ENCODE measurements around the gene TNIK. TPM values are rescaled to one million over a fixed set of nuclear protein-coding genes. Genes with fewer than 3 reads are reported as not detected.

The TNIK gene
- total RNA-seq, 1 experiment from 2014 or later = not detected

GRCh38 chr3:171058873-171059603 lies 401.2 kb downstream of the TNIK start:
- no peak overlapping the region for H3K27ac ChIP-seq (ENCODE audit: low read length)
- H3K9me2 ChIP-seq (replicated peaks; ENCODE audit: insufficient read depth, low read length) = no peaks in the 10 kb centered on the region
- H3K4me1 ChIP-seq (ENCODE audit: low read length) = no peaks in the 10 kb centered on the region
- no peak overlapping the region for H3K9ac ChIP-seq (ENCODE audit: low read length)
- no peaks in the 10 kb centered on the region for H3K9me3 ChIP-seq (ENCODE audit: low read length)
- no peak overlapping the region for H2AFZ ChIP-seq (ENCODE audit: low read length)
- H4K20me1 ChIP-seq (ENCODE audit: insufficient read depth, low read depth, low read length) = no peaks in the 10 kb centered on the region
- DNase-seq = no peak
- H3K4me2 ChIP-seq (ENCODE audit: low read depth, low read length, poor library complexity, severe bottlenecking) = no peak overlapping the region
- no peak overlapping the region for H3K4me3 ChIP-seq (ENCODE audit: low read length)
- H3K27me3 ChIP-seq (ENCODE audit: low read length) = no peaks in the 10 kb centered on the region; the same call in 1 of the 2 replicates
- no peaks in the 10 kb centered on the region for H3K79me2 ChIP-seq (ENCODE audit: low read length)
- no peaks in the 10 kb centered on the region for H3K36me3 ChIP-seq (ENCODE audit: insufficient read depth, low read length)

- Histone ChIP-seq H3K4me1 (ENCODE audit: low read length) (no peaks in the 10 kb centered on the region), H4K20me1 (ENCODE audit: insufficient read depth, low read depth, low read length) (no peaks in the 10 kb centered on the region), H3K9ac (ENCODE audit: low read length) (no peak overlapping the region), H3K9me2 (replicated peaks; ENCODE audit: insufficient read depth, low read length) (no peaks in the 10 kb centered on the region), H2AFZ (ENCODE audit: low read length) (no peak overlapping the region), H3K4me3 (ENCODE audit: low read length) (no peak overlapping the region), H3K27me3 (ENCODE audit: low read length) (no peaks in the 10 kb centered on the region; the same call in 1 of the 2 replicates), H3K4me2 (ENCODE audit: low read depth, low read length, poor library complexity, severe bottlenecking) (no peak overlapping the region), H3K27ac (ENCODE audit: low read length) (no peak overlapping the region), H3K79me2 (ENCODE audit: low read length) (no peaks in the 10 kb centered on the region), H3K9me3 (ENCODE audit: low read length) (no peaks in the 10 kb centered on the region), H3K36me3 (ENCODE audit: insufficient read depth, low read length) (no peaks in the 10 kb centered on the region)
- no peak for DNase-seq
Observed at GRCh38 chr3:171058058-171058457, 402.1 kb downstream of the TNIK start.

- Histone ChIP-seq H3K27ac (ENCODE audit: low read length) (no peak overlapping the region), H3K4me1 (ENCODE audit: low read length) (no peaks in the 10 kb centered on the region), H3K36me3 (ENCODE audit: insufficient read depth, low read length) (no peaks in the 10 kb centered on the region), H3K9me2 (replicated peaks; ENCODE audit: insufficient read depth, low read length) (no peaks in the 10 kb centered on the region), H3K9ac (ENCODE audit: low read length) (no peak overlapping the region), H3K79me2 (ENCODE audit: low read length) (no peaks in the 10 kb centered on the region), H3K4me3 (ENCODE audit: low read length) (no peak overlapping the region), H3K27me3 (ENCODE audit: low read length) (no peaks in the 10 kb centered on the region; the same call in 1 of the 2 replicates), H4K20me1 (ENCODE audit: insufficient read depth, low read depth, low read length) (no peaks in the 10 kb centered on the region), H3K9me3 (ENCODE audit: low read length) (no peaks in the 10 kb centered on the region), H2AFZ (ENCODE audit: low read length) (no peak overlapping the region), H3K4me2 (ENCODE audit: low read depth, low read length, poor library complexity, severe bottlenecking) (no peak overlapping the region)
- DNase-seq = no peak
Observed at GRCh38 chr3:171057072-171057471, 403.1 kb downstream of the TNIK start.

- H3K4me2 ChIP-seq (ENCODE audit: low read depth, low read length, poor library complexity, severe bottlenecking) = no peak overlapping the region
- no peak overlapping the region for H3K27ac ChIP-seq (ENCODE audit: low read length)
- no peaks in the 10 kb centered on the region for H3K9me2 ChIP-seq (replicated peaks; ENCODE audit: insufficient read depth, low read length)
- H3K4me3 ChIP-seq (ENCODE audit: low read length) = no peak overlapping the region
- H3K27me3 ChIP-seq (ENCODE audit: low read length) = no peaks in the 10 kb centered on the region
- no peaks in the 10 kb centered on the region for H3K4me1 ChIP-seq (ENCODE audit: low read length)
- H3K36me3 ChIP-seq (ENCODE audit: insufficient read depth, low read length) = no peaks in the 10 kb centered on the region
- no peaks in the 10 kb centered on the region for H3K79me2 ChIP-seq (ENCODE audit: low read length)
- DNase-seq = no peak
- no peaks in the 10 kb centered on the region for H3K9me3 ChIP-seq (ENCODE audit: low read length)
- H2AFZ ChIP-seq (ENCODE audit: low read length) = no peak overlapping the region
- no peak overlapping the region for H3K9ac ChIP-seq (ENCODE audit: low read length)
- H4K20me1 ChIP-seq (ENCODE audit: insufficient read depth, low read depth, low read length) = no peaks in the 10 kb centered on the region
Observed at GRCh38 chr3:171056528-171056927, 403.7 kb downstream of the TNIK start.

GRCh38 chr3:171055336-171056178 lies 404.6 kb downstream of the TNIK start:
- no peak overlapping the region for H2AFZ ChIP-seq (ENCODE audit: low read length)
- no peak for DNase-seq

GRCh38 chr3:171054921-171055320 lies 405.3 kb downstream of the TNIK start:
- H3K27ac ChIP-seq (ENCODE audit: low read length) = no peak overlapping the region
- H3K9ac ChIP-seq (ENCODE audit: low read length) = no peak overlapping the region
- H3K36me3 ChIP-seq (ENCODE audit: insufficient read depth, low read length) = no peaks in the 10 kb centered on the region
- H3K9me2 ChIP-seq (replicated peaks; ENCODE audit: insufficient read depth, low read length) = no peaks in the 10 kb centered on the region
- no peaks in the 10 kb centered on the region for H3K79me2 ChIP-seq (ENCODE audit: low read length)
- no peaks in the 10 kb centered on the region for H4K20me1 ChIP-seq (ENCODE audit: insufficient read depth, low read depth, low read length)
- no peak overlapping the region for H3K4me3 ChIP-seq (ENCODE audit: low read length)
- H3K27me3 ChIP-seq (ENCODE audit: low read length) = no peaks in the 10 kb centered on the region
- no peaks in the 10 kb centered on the region for H3K4me1 ChIP-seq (ENCODE audit: low read length)
- DNase-seq = no peak
- no peak overlapping the region for H3K4me2 ChIP-seq (ENCODE audit: low read depth, low read length, poor library complexity, severe bottlenecking)
- no peak overlapping the region for H2AFZ ChIP-seq (ENCODE audit: low read length)
- H3K9me3 ChIP-seq (ENCODE audit: low read length) = no peaks in the 10 kb centered on the region

More at GRCh38 chr3:171055336-171056178, 404.6 kb downstream of the TNIK start:
- no peak overlapping the region for H3K4me3 ChIP-seq (ENCODE audit: low read length)
- H3K79me2 ChIP-seq (ENCODE audit: low read length) = no peaks in the 10 kb centered on the region
- H3K9me3 ChIP-seq (ENCODE audit: low read length) = no peaks in the 10 kb centered on the region
- no peak overlapping the region for H3K4me2 ChIP-seq (ENCODE audit: low read depth, low read length, poor library complexity, severe bottlenecking)
- H3K4me1 ChIP-seq (ENCODE audit: low read length) = no peaks in the 10 kb centered on the region
- H3K9ac ChIP-seq (ENCODE audit: low read length) = no peak overlapping the region
- no peaks in the 10 kb centered on the region for H3K9me2 ChIP-seq (replicated peaks; ENCODE audit: insufficient read depth, low read length)
- no peaks in the 10 kb centered on the region for H3K36me3 ChIP-seq (ENCODE audit: insufficient read depth, low read length)
- no peaks in the 10 kb centered on the region for H4K20me1 ChIP-seq (ENCODE audit: insufficient read depth, low read depth, low read length)
- H3K27me3 ChIP-seq (ENCODE audit: low read length) = no peaks in the 10 kb centered on the region
- no peak overlapping the region for H3K27ac ChIP-seq (ENCODE audit: low read length)

- Histone ChIP-seq H3K9me2 (replicated peaks; ENCODE audit: insufficient read depth, low read length) (no peaks in the 10 kb centered on the region), H3K4me2 (ENCODE audit: low read depth, low read length, poor library complexity, severe bottlenecking) (no peak overlapping the region), H3K9me3 (ENCODE audit: low read length) (no peaks in the 10 kb centered on the region), H3K4me3 (ENCODE audit: low read length) (no peak overlapping the region), H3K27ac (ENCODE audit: low read length) (no peak overlapping the region), H3K79me2 (ENCODE audit: low read length) (no peaks in the 10 kb centered on the region), H3K9ac (ENCODE audit: low read length) (no peak overlapping the region), H3K27me3 (ENCODE audit: low read length) (no peaks in the 10 kb centered on the region), H3K4me1 (ENCODE audit: low read length) (no peaks in the 10 kb centered on the region), H2AFZ (ENCODE audit: low read length) (no peak overlapping the region), H3K36me3 (ENCODE audit: insufficient read depth, low read length) (no peaks in the 10 kb centered on the region), H4K20me1 (ENCODE audit: insufficient read depth, low read depth, low read length) (no peaks in the 10 kb centered on the region)
- DNase-seq = no peak
Observed at GRCh38 chr3:171054231-171054630, 406.0 kb downstream of the TNIK start.

GRCh38 chr3:171049861-171050444 lies 410.3 kb downstream of the TNIK start:
- H3K4me3 ChIP-seq (ENCODE audit: low read length) = no peak overlapping the region
- peak; percentile 73 for DNase-seq
- H3K4me2 ChIP-seq (ENCODE audit: low read depth, low read length, poor library complexity, severe bottlenecking) = no peak overlapping the region
- H2AFZ ChIP-seq (ENCODE audit: low read length) = no peak overlapping the region
- no peaks in the 10 kb centered on the region for H4K20me1 ChIP-seq (ENCODE audit: insufficient read depth, low read depth, low read length)
- no peaks in the 10 kb centered on the region for H3K9me3 ChIP-seq (ENCODE audit: low read length)
- H3K27me3 ChIP-seq (ENCODE audit: low read length) = no peaks in the 10 kb centered on the region
- no peaks in the 10 kb centered on the region for H3K36me3 ChIP-seq (ENCODE audit: insufficient read depth, low read length)
- H3K9ac ChIP-seq (ENCODE audit: low read length) = no peak overlapping the region
- H3K9me2 ChIP-seq (replicated peaks; ENCODE audit: insufficient read depth, low read length) = no peaks in the 10 kb centered on the region
- no peak overlapping the region for H3K27ac ChIP-seq (ENCODE audit: low read length)
- no peaks in the 10 kb centered on the region for H3K4me1 ChIP-seq (ENCODE audit: low read length)
- H3K79me2 ChIP-seq (ENCODE audit: low read length) = no peaks in the 10 kb centered on the region
